Measurements from ENCODE around the gene BCAT1.
A peak's percentile ranks its signal among the peaks of the same experiment; 100 is the strongest.

Gene BCAT1

DNA sequence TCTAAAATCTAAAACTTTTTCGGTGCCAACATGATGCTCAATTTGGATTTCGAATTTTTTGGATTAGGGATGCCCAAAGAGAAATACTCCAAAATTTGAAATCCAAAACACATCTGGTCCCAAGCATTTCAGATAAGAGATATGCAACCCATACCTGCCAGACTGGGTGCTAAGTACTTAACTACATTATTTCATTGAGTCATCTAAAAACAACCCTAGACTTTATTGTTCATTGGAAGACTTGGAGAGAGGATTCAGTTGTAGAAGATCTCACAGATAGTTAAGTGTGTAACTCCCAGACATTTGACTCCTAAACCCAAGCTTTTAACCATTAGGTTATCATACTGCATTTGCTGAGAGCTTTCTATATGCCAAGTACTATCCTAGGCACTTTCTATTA is 102.2 kb downstream of the BCAT1 start:
- no peak overlapping the region for H2AFZ ChIP-seq (ENCODE audit: low read depth, low read length)
- no peak overlapping the region for H2BK120ac ChIP-seq (ENCODE audit: low read depth, low read length)
- no peak overlapping the region for H2BK15ac ChIP-seq (ENCODE audit: low read depth, poor library complexity, severe bottlenecking)
- H3K79me1 ChIP-seq (replicated peaks; ENCODE audit: low read length, poor library complexity, severe bottlenecking), result peaks cover 5% of the 10 kb centered on the region
- no peaks in the 10 kb centered on the region for H3K4me1 ChIP-seq (ENCODE audit: control insufficient read depth, insufficient read depth, low read depth, low read length)
- WGBS, result 98% methylated on average over 2 of the region's 2 CpGs
- no peak overlapping the region for H2BK5ac ChIP-seq (ENCODE audit: low read depth, low read length, poor library complexity, severe bottlenecking)
- no peak overlapping the region for H4K8ac ChIP-seq (ENCODE audit: low read length)
- peaks cover 9 to 13% of the 10 kb centered on the region in 2 experiments for H3K36me3 ChIP-seq (ENCODE audit: control insufficient read depth in 1 of 2, insufficient read depth in 2 of 2, low read depth in 1 of 2, low read length in 2 of 2)
- no peaks in the 10 kb centered on the region for H3K27me3 ChIP-seq (ENCODE audit: control insufficient read depth in 1 of 2, insufficient read depth in 1 of 2, low read length in 2 of 2)
- H3K4ac ChIP-seq (ENCODE audit: low read depth in 1 of 2, low read length in 2 of 2), result no peak overlapping the region
- no peak overlapping the region for H2BK12ac ChIP-seq (ENCODE audit: low read length in 2 of 2)
- no peak overlapping the region for H3K14ac ChIP-seq (ENCODE audit: low read length in 2 of 2)
- no peak overlapping the region for H3K4me2 ChIP-seq (ENCODE audit: low read length, poor library complexity, severe bottlenecking)
- no peak overlapping the region for H3K4me3 ChIP-seq (ENCODE audit: insufficient read depth in 1 of 2, low read depth in 1 of 2, low read length in 2 of 2)
- H4K91ac ChIP-seq (ENCODE audit: low read length), result no peak overlapping the region
- H3K9ac ChIP-seq (ENCODE audit: low read length), result no peak overlapping the region
- no peak for DNase-seq
- H2AK5ac ChIP-seq (ENCODE audit: low read length, severe bottlenecking), result no peak overlapping the region
- no peak overlapping the region for H3K23ac ChIP-seq (ENCODE audit: low read length in 2 of 2)
- no peak overlapping the region for H3K18ac ChIP-seq (ENCODE audit: low read depth in 1 of 2, low read length in 2 of 2)
- no peaks in the 10 kb centered on the region for H3K9me3 ChIP-seq (ENCODE audit: control insufficient read depth, low read length)
- no peak overlapping the region for H3K27ac ChIP-seq (ENCODE audit: low read length, poor library complexity, severe bottlenecking)

DNA sequence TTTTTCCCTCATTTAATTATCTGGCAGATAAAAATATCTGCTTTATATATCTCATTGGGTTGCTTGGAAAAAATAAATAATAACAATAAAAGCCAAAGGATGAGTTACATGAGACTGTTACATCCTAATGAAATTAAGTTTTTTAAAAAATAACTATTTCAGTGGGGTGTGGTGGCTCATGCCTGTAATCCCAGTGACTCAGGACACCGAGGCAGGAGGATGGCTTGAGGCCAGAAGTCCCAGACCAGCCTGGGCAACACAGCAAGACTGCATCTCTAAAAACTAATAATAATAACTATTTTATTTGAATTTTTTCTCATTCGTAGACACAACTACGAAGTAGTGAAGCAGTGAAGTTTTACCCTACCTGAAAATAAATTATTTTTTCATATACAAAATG is 103.3 kb downstream of the BCAT1 start:
- Histone ChIP-seq H2BK15ac (ENCODE audit: low read depth, poor library complexity, severe bottlenecking) (no peak overlapping the region), H3K9me3 (ENCODE audit: control insufficient read depth, low read length) (no peaks in the 10 kb centered on the region), H2AFZ (ENCODE audit: low read depth, low read length) (no peak overlapping the region), H3K27me3 (ENCODE audit: control insufficient read depth in 1 of 2, insufficient read depth in 1 of 2, low read length in 2 of 2) (no peaks in the 10 kb centered on the region), H3K79me1 (replicated peaks; ENCODE audit: low read length, poor library complexity, severe bottlenecking) (peaks cover 5% of the 10 kb centered on the region), H3K18ac (ENCODE audit: low read depth in 1 of 2, low read length in 2 of 2) (no peak overlapping the region), H3K4me2 (ENCODE audit: low read length, poor library complexity, severe bottlenecking) (no peak overlapping the region), H2BK120ac (ENCODE audit: low read depth, low read length) (no peak overlapping the region), H2BK12ac (ENCODE audit: low read length in 2 of 2) (no peak overlapping the region), H4K91ac (ENCODE audit: low read length) (no peak overlapping the region), H2AK5ac (ENCODE audit: low read length, severe bottlenecking) (no peak overlapping the region), H3K23ac (ENCODE audit: low read length in 2 of 2) (no peak overlapping the region), H3K4me1 (ENCODE audit: control insufficient read depth, insufficient read depth, low read depth, low read length) (no peaks in the 10 kb centered on the region), H3K14ac (ENCODE audit: low read length in 2 of 2) (no peak overlapping the region), H3K27ac (ENCODE audit: low read length, poor library complexity, severe bottlenecking) (no peak overlapping the region), H3K36me3 (ENCODE audit: control insufficient read depth in 1 of 2, insufficient read depth in 2 of 2, low read depth in 1 of 2, low read length in 2 of 2) (peaks cover 9 to 18% of the 10 kb centered on the region in 2 experiments), H4K8ac (ENCODE audit: low read length) (no peak overlapping the region), H3K9ac (ENCODE audit: low read length) (no peak overlapping the region), H3K4ac (ENCODE audit: low read depth in 1 of 2, low read length in 2 of 2) (no peak overlapping the region), H2BK5ac (ENCODE audit: low read depth, low read length, poor library complexity, severe bottlenecking) (no peak overlapping the region), H3K4me3 (ENCODE audit: insufficient read depth in 1 of 2, low read depth in 1 of 2, low read length in 2 of 2) (no peak overlapping the region)
- DNase-seq, result no peak
- WGBS, result 80% methylated on average over 1 of the region's 3 CpGs

DNA sequence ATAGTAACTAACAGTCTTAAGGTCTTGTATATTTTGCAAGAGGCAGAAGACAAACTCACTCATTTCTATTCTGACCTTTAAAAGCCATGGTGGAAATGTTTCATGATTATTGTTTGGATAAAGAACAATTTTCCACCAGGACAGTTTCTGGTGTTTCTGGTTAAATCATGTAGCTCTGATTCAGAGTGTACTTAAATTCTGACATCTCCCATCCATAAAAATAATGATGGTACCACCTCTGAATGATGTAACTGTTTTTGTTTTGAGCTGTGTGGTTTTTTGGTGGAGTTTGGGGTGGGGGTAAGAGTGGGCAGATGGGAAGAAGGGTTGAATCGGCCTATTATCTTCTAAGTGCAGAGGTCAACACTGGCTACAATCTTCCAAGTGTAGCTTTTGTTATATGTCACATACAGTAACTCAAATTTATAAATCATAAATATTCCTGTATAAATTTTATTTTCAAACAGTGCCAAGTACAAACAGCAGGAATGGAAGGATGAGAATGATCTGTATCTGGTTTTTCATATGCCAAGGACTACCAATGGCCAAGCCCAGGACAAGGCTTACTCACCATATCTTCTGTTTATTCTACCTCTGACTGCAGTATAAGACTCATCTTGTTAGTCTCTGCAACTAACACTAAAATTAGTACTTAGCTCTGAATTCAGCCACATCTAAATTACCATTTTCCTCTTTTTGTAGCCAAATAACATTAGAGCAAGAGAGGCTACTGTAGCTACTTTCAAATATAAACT is 108.7 kb downstream of the BCAT1 start:
- Histone ChIP-seq H3K79me1 (replicated peaks; ENCODE audit: low read length, poor library complexity, severe bottlenecking) (no peaks in the 10 kb centered on the region), H2AK5ac (ENCODE audit: low read length, severe bottlenecking) (no peak overlapping the region), H2BK5ac (ENCODE audit: low read depth, low read length, poor library complexity, severe bottlenecking) (no peak overlapping the region), H3K4me2 (ENCODE audit: low read length, poor library complexity, severe bottlenecking) (no peak overlapping the region), H3K4me1 (ENCODE audit: control insufficient read depth, insufficient read depth, low read depth, low read length) (peaks cover 4% of the 10 kb centered on the region), H3K27ac (ENCODE audit: low read length, poor library complexity, severe bottlenecking) (no peak overlapping the region), H2BK15ac (ENCODE audit: low read depth, poor library complexity, severe bottlenecking) (no peak overlapping the region), H2BK12ac (ENCODE audit: low read length in 2 of 2) (no peak overlapping the region), H3K14ac (ENCODE audit: low read length in 2 of 2) (no peak overlapping the region), H3K4ac (ENCODE audit: low read depth in 1 of 2, low read length in 2 of 2) (no peak overlapping the region), H3K9ac (ENCODE audit: low read length) (peak overlapping the region; percentile 30), H3K9me3 (ENCODE audit: control insufficient read depth, low read length) (no peaks in the 10 kb centered on the region), H3K36me3 (ENCODE audit: control insufficient read depth in 1 of 2, insufficient read depth in 2 of 2, low read depth in 1 of 2, low read length in 2 of 2) (peaks cover 3 to 10% of the 10 kb centered on the region in 2 experiments), H3K23ac (ENCODE audit: low read length in 2 of 2) (no peak overlapping the region), H3K18ac (ENCODE audit: low read depth in 1 of 2, low read length in 2 of 2) (no peak overlapping the region), H4K91ac (ENCODE audit: low read length) (no peak overlapping the region), H2AFZ (ENCODE audit: low read depth, low read length) (no peak overlapping the region), H3K27me3 (ENCODE audit: control insufficient read depth in 1 of 2, insufficient read depth in 1 of 2, low read length in 2 of 2) (no peaks in the 10 kb centered on the region), H4K8ac (ENCODE audit: low read length) (no peak overlapping the region), H3K4me3 (ENCODE audit: insufficient read depth in 1 of 2, low read depth in 1 of 2, low read length in 2 of 2) (no peak overlapping the region), H2BK120ac (ENCODE audit: low read depth, low read length) (no peak overlapping the region)
- WGBS, result no CpG with 5 or more reads among the region's 1 CpG
- peak; percentile 64 for DNase-seq

DNA sequence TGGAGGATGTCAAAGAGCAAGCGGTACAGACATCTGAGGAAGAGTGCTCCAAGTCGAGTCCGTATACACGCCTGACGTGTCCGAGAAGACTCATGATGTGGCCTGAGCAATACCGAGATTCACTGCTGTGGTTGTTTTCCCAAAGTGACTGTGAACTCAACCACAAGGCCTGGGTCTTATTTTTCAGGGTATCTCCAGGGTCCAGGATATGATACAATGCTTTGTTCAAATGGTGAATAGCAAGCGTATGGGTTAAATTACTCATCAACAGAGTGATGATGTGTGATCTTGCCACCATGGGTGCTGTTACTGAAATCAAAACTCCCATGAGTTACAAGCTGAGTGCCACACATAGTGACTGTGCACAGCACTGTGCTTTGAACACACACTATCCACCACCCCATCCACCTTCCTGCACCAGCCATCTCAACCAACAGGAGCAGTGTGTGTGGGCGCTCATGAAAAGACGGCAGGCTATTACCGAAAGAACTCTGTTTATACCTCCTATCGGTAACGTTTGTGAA is 109.6 kb downstream of the BCAT1 start:
- Histone ChIP-seq H2BK15ac (ENCODE audit: low read depth, poor library complexity, severe bottlenecking) (no peak overlapping the region), H4K91ac (ENCODE audit: low read length) (no peak overlapping the region)

More for the DNA sequence above, 109.6 kb downstream of the BCAT1 start:
- Histone ChIP-seq H2BK12ac (ENCODE audit: low read length in 2 of 2) (peak overlapping the region in 1 of 2 experiments; percentile 94), H2BK120ac (ENCODE audit: low read depth, low read length) (no peak overlapping the region), H3K9me3 (ENCODE audit: control insufficient read depth, low read length) (no peaks in the 10 kb centered on the region), H3K36me3 (ENCODE audit: control insufficient read depth in 1 of 2, insufficient read depth in 2 of 2, low read depth in 1 of 2, low read length in 2 of 2) (peaks cover 3 to 10% of the 10 kb centered on the region in 2 experiments), H3K27me3 (ENCODE audit: control insufficient read depth in 1 of 2, insufficient read depth in 1 of 2, low read length in 2 of 2) (no peaks in the 10 kb centered on the region), H3K4me2 (ENCODE audit: low read length, poor library complexity, severe bottlenecking) (no peak overlapping the region), H3K18ac (ENCODE audit: low read depth in 1 of 2, low read length in 2 of 2) (peak overlapping the region; percentile 7 to 96), H3K14ac (ENCODE audit: low read length in 2 of 2) (peak overlapping the region in 1 of 2 experiments; percentile 79), H2AFZ (ENCODE audit: low read depth, low read length) (no peak overlapping the region), H2BK5ac (ENCODE audit: low read depth, low read length, poor library complexity, severe bottlenecking) (no peak overlapping the region), H4K8ac (ENCODE audit: low read length) (peak overlapping the region; percentile 1), H3K4me1 (ENCODE audit: control insufficient read depth, insufficient read depth, low read depth, low read length) (peaks cover 4% of the 10 kb centered on the region), H3K9ac (ENCODE audit: low read length) (peak overlapping the region; percentile 16), H3K27ac (ENCODE audit: low read length, poor library complexity, severe bottlenecking) (peak overlapping the region; percentile 2), H3K79me1 (replicated peaks; ENCODE audit: low read length, poor library complexity, severe bottlenecking) (no peaks in the 10 kb centered on the region), H3K4ac (ENCODE audit: low read depth in 1 of 2, low read length in 2 of 2) (peak overlapping the region in 1 of 2 experiments; percentile 73), H3K4me3 (ENCODE audit: insufficient read depth in 1 of 2, low read depth in 1 of 2, low read length in 2 of 2) (peak overlapping the region in 1 of 2 experiments; percentile 5), H3K23ac (ENCODE audit: low read length in 2 of 2) (no peak overlapping the region), H2AK5ac (ENCODE audit: low read length, severe bottlenecking) (peak overlapping the region; percentile 61)
- 94% methylated on average over 13 of the region's 13 CpGs for WGBS
- DNase-seq, result no peak

Measured in mesenchymal stem cell (in vitro differentiated cells and primary cell).